ENCODE results near the gene MGAT5.
"Not testable (repeated sequence)": the region's sequence is repeated elsewhere in the genome, so short reads cannot be mapped to it uniquely, and the experiment has no call there.

The MGAT5 gene

DNA sequence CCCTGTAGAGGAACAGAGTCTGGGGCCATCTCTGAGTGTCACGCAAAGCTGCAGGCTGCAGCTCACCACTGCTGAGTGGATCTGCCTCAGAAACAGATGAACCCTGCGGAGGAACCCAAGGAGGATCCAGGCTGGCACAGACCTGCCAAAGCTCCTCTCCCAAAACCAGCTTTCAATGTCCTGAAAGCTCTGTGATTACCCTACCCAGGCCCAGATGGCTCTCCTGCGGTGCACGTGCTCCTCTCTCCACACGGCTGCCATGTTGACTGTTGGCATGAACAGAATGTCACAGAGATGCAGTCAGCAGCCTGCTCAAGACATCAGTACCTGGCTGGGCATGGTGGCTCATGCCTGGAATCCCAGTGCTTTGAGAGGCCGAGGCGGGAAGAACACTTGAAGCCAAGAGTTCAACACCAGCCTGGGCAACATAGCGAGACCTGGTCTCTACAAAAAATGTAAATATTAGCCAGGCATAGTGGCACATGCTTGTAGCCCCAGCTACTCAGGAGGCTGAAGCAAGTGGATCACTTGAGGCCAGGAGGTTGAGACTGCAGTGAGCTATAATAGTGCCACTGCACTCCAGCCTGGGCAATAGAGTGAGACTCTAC is 216.8 kb downstream of the MGAT5 start:
- no peak for FAIRE-seq
- no peak for DNase-seq (ENCODE audit: extremely low spot score, insufficient read length, low read depth)

- not testable (repeated sequence) for FAIRE-seq
These were observed 223.1 kb downstream of the MGAT5 start for GRCh38 chr2:134476982-134477381.

DNA sequence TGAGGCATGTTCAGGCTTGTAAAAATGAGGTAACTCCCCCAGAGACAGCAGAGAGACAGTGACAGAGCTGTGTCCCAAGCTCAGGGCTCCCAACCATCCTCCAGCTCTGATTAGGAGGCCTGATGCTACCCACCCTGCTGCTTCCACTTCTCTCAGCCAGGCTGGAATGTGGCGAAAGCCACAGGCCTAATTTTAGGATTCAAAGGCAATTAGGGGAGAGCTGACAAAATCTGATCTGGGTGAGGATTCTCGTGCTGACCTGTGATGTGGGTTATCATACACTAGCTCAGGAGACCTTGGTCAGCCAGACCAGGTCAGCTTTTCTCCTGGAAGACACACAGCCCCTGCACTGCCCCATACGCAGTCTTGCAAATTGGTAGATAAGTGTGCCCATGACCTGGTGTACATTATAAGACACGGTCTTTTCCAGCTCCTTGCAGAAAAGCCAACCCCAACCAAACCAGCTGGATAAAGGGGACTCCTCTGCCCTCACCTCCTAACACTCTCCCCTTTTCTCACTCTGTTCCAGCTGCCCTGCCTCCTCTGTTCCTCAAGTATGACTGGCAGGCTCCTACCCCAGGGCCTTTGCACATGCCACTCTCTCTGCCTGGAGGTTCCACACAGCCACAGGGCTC is 225.9 kb downstream of the MGAT5 start:
- FAIRE-seq, result no peak
- DNase-seq (ENCODE audit: extremely low spot score, insufficient read length, low read depth), result no peak

More at GRCh38 chr2:134476982-134477381, 223.1 kb downstream of the MGAT5 start:
- DNase-seq (ENCODE audit: extremely low spot score, insufficient read length, low read depth), result not testable (repeated sequence)

GRCh38 chr2:134482131-134482723 is 228.4 kb downstream of the MGAT5 start:
- DNase-seq (ENCODE audit: extremely low spot score, insufficient read length, low read depth) (no peak), FAIRE-seq (no peak)

DNA sequence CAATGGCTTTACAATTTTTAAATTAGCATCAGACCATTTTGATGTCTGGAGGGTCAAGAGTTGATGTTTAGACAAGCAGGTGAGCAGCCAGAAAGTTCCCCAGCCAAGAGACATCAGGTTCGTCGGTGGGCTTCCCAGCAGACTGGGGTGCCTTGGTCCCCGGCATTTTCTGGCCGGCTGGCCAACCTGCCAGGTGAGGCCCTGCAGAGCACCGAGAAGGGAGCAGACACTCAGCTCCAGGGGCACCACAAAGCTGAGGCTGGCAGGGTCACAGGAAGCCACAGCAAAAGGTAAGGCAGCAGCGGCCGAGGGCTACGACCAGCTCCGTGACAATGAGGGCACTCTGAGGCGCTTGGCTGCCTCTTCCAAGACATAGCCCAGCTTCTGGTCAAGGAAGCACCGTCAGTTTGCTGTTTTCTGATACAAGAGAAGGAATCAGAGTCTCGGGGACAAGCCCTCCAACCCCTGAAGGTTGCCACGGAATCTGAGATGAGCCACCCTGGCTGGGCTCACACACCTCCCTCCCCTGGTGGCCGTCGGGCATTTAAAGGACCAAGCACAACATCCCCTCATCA is 229.0 kb downstream of the MGAT5 start:
- DNase-seq (ENCODE audit: extremely low spot score, insufficient read length, low read depth) (no peak), FAIRE-seq (no peak)

GRCh38 chr2:134489732-134490384 is 236.0 kb downstream of the MGAT5 start:
- DNase-seq (ENCODE audit: extremely low spot score, insufficient read length, low read depth) (no peak), FAIRE-seq (no peak)

DNA sequence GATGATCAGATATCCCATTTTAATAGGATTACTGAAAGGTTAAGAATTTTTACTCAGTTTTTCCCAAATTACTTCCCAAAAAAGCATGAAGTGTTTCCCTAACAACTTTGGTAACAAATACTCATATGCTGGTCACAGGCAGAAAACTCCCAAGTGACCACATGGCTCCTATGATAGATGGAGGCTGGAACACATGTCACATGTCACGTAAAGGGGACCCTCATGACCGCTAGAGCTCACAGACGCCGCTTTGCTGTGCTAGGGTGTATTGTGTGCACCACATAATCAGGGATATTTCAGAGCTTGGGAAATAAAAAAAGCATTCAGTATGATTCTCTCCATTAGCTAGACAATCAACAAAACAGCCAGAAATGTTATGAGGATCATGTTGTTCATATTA is 236.7 kb downstream of the MGAT5 start:
- DNase-seq (ENCODE audit: extremely low spot score, insufficient read length, low read depth), result no peak
- no peak for FAIRE-seq

DNA sequence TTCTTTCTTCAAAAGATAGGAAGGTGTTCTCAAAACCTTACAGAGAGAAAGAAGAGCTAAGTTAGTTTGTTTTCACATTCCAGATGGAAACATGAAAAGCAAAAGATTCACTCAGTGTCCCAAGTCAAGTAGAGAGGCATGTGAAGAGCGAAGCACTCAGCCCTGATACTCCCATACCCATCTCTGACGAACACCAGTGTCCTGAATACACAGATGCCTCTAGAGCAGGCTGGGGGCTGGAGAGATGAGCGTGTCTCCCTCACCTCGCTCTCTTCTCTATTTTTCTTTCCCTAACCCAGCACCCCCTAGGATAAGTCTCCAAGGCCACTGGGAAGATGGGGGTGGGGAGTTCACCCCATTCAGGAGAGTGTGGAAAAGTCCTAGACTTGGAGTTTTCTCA is 237.2 kb downstream of the MGAT5 start:
- FAIRE-seq (no peak), DNase-seq (ENCODE audit: extremely low spot score, insufficient read length, low read depth) (no peak)

- no peak for FAIRE-seq
- no peak for DNase-seq (ENCODE audit: extremely low spot score, insufficient read length, low read depth)
These were observed 238.0 kb downstream of the MGAT5 start for GRCh38 chr2:134491771-134492441.

DNA sequence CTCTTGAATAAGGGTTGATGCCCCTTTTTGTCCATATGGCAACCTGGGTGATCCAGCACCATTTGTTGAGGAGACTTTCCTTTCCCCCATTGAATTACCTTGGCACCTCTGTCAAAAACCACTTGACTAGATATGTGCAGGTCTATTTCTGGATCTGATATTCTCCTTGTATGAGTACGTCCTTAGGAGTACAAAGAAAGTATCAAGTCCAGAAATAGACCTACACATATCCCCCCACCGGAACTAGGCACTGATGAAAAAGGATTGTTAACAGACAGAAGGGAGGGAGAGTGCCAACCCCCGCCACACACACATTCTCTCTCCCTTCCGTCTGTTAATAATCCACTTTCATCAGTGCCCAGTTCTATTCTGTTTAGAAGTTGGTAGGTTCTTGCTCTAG is 239.9 kb downstream of the MGAT5 start:
- DNase-seq (ENCODE audit: extremely low spot score, insufficient read length, low read depth), result no peak
- FAIRE-seq, result no peak

DNA sequence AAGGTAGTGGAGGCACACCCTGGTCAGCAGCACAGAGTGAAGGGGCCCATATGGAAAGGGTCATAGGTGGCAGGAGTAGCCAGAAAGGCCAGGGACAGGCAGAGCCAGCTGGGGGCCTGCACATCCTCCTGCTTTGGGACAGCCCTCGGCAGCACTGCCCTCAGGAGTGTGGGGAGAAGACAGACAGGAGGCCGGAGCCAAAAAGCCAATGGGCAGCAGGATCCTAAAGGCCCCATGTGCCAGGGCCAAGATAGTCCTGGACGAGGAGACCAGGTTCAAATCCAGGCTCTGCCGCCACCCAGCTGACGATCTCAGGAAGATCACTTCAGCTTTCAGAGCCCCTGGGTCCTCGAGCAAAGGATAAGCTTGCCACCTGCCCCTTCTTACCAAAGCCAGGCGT is 244.8 kb downstream of the MGAT5 start:
- no peak for FAIRE-seq
- DNase-seq (ENCODE audit: extremely low spot score, insufficient read length, low read depth), result no peak

DNA sequence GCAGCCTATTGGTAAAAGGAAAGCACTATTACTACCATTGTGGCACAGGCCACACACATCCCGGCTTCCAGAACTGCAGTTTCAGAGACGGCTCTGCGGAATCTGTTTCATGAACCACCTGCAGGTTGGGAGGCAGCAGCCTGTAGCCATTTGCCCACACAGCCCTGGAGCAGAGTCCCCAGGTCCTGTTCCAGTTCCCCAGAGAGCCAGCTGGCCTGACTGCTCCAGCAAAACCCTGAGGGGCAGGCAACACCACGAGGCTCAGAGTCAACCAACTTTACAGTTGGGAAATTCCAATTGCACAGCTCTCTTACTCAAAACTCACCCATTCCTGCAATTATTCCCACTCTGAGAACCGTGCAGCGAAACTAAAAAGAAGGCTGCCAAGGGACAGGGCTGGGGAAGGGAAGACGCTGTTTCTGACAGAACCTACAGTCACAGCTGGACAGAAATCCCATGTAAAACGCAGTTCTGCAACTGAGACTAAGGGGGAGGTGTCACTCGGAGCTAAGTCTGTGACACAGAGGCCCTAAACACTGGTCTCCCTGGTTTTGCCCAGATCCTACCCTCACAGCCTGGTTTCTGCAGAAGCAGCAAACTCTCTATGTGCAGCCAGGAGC is 245.5 kb downstream of the MGAT5 start:
- DNase-seq (ENCODE audit: extremely low spot score, insufficient read length, low read depth), result no peak
- no peak for FAIRE-seq

DNA sequence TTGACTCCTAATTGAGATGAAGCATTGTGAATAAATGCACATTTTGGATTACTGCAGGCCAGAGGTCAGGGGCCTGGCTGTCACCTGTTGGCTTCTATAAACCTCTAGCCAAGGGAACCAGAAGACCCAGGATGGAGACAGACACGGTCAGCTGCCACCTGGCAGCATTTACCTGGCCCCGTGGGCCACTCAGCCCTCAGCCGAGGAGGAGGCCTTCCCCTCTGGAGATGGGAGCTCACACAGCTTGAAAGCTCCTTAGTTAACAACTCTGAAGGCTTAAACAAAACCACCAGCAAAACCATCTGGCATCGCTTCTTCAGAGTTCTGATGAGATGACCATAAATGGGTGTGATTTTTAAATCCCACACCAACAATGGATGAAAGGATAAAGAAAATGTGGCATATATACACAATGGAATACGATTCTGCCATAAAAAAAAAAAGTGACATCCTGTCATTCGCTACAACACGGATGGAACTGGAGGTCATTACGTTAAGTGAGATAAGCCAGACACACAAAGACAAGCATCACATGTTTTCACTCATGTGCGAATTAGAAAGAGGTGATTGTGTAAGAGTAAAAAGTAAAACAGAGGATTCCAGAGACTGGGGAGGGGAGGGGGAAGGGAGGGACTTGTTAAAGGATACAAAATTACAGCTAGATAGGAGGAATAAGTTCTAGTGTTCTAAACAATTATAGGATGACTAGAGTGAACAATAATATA is 246.5 kb downstream of the MGAT5 start:
- FAIRE-seq (no peak), DNase-seq (ENCODE audit: extremely low spot score, insufficient read length, low read depth) (no peak)

DNA sequence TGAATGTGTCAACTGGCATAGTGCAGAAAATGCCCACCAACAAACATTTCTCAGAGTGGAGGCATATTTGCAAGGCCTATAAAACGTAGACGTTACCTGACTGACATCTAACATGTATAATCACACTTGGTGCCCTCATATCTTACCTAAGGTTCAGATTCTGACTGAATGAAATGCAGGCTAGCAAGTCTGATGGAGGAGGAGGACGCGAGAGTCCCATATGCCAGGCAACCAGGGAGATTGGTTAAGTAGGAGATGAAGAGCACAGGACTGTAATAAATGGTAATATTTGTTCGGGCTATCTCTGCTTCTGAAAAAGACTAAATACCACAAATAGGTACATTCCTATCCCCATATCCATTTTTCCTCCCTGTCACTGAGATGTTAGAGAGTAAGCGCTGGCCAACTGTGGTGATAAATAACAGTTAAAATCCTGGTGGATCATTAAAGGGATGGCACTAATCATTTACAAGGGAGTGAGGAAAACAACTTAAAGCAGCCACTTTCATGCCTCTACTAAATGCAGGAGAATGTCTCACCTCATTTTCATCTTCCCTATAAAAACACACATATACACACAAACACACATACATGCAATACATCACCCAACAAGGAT is 247.7 kb downstream of the MGAT5 start:
- no peak for FAIRE-seq
- DNase-seq (ENCODE audit: extremely low spot score, insufficient read length, low read depth), result no peak

DNA sequence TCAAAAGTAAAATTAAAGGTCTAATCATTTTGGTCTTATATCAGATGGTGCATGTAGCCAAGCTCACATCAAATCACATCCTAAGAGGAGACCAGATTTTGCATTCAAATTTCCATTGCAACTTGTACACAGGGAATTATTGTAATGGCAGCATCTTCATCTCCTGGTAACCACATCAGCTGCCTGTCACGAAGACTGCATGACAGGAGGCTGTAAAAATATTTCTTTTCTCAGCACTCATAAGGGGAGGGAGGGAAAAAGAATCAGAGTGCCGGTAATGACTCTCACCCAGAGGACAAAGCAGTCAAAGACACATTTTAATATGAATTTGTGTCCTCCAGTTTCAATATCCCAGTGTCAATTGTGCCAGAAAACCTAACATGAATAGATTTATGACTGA is 248.2 kb downstream of the MGAT5 start:
- DNase-seq (ENCODE audit: extremely low spot score, insufficient read length, low read depth) (no peak), FAIRE-seq (no peak)
